Progenitor cell of endocrine pancreas (in vitro differentiated cells): ENCODE results near the gene P2RY8. TPM values are rescaled to one million over a fixed set of nuclear protein-coding genes. Genes with fewer than 3 reads are reported as not detected.

Experiments used
- DNase-seq: peaks from one replicate; pipeline ENCODE4 v3.0.0; 2021; ENCODE audit warnings: low spot score; ENCODE audit not compliant: unreplicated experiment
- H3K27ac Mint-ChIP-seq: 2 replicates; pipeline ENCODE4 v1.8.0; 2021; ENCODE audit warnings: mild to moderate bottlenecking, moderate library complexity, mixed read lengths
- H3K27me3 Mint-ChIP-seq: 2 replicates; pipeline ENCODE4 v1.8.0; 2021; ENCODE audit warnings: mixed read lengths
- H3K36me3 Mint-ChIP-seq: 2 replicates; pipeline ENCODE4 v1.8.0; 2022; ENCODE audit warnings: mixed read lengths; ENCODE audit not compliant: insufficient read depth
- H3K4me1 Mint-ChIP-seq: 2 replicates; pipeline ENCODE4 v1.8.0; 2021; ENCODE audit warnings: low read depth, mixed read lengths
- H3K4me3 Mint-ChIP-seq: 2 replicates; pipeline ENCODE4 v1.8.0; 2021; ENCODE audit warnings: low read depth, mild to moderate bottlenecking, moderate library complexity, mixed read lengths
- H3K9me3 Mint-ChIP-seq: 2 replicates; pipeline ENCODE4 v1.8.0; 2021; ENCODE audit warnings: low read depth, mixed read lengths
- CTCF ChIP-seq: fragments of 200-600 bp; sonication (generic); IDR thresholded peaks from one replicate; pipeline ENCODE4 v1.5.0; 2021; ENCODE audit warnings: antibody characterized with exemption, mild to moderate bottlenecking; ENCODE audit not compliant: unreplicated experiment
- total RNA-seq: library from RNA; stranded (reverse); gene quantifications from 2 replicates; pipeline ENCODE4 v1.2.1, GENCODE V29; 2021

The P2RY8 gene
- total RNA-seq, 1 donor from 2014 or later, result not detected

- no peak for DNase-seq
- Mint-ChIP-seq H3K36me3 (no peaks in the 10 kb centered on the region), H3K9me3 (no peaks in the 10 kb centered on the region), H3K27me3 (no peaks in the 10 kb centered on the region), H3K4me1 (no peaks in the 10 kb centered on the region), H3K4me3 (no peak overlapping the region), H3K27ac (no peak overlapping the region)
- TF ChIP-seq CTCF, result no peak
Observed at GRCh38 chrX:1529756-1530155, 7.2 kb downstream of the P2RY8 start.

GRCh38 chrX:1529328-1529727 lies 7.7 kb downstream of the P2RY8 start:
- Mint-ChIP-seq H3K4me3 (no peak overlapping the region), H3K4me1 (no peaks in the 10 kb centered on the region), H3K27me3 (no peaks in the 10 kb centered on the region), H3K27ac (no peak overlapping the region), H3K9me3 (no peaks in the 10 kb centered on the region), H3K36me3 (no peaks in the 10 kb centered on the region)
- TF ChIP-seq CTCF, result no peak
- no peak for DNase-seq

GRCh38 chrX:1528884-1529203 lies 8.1 kb downstream of the P2RY8 start:
- Mint-ChIP-seq H3K36me3 (no peaks in the 10 kb centered on the region), H3K4me3 (no peak overlapping the region), H3K27me3 (no peaks in the 10 kb centered on the region), H3K9me3 (no peaks in the 10 kb centered on the region), H3K4me1 (no peaks in the 10 kb centered on the region), H3K27ac (no peak overlapping the region)
- no peak for TF ChIP-seq CTCF
- DNase-seq, result no peak

- H3K4me1 Mint-ChIP-seq, result no peaks in the 10 kb centered on the region
- no peaks in the 10 kb centered on the region for H3K36me3 Mint-ChIP-seq
Observed at GRCh38 chrX:1528186-1528883, 8.7 kb downstream of the P2RY8 start.

GRCh38 chrX:1527457-1527856 lies 9.5 kb downstream of the P2RY8 start:
- no peak for DNase-seq
- no peaks in the 10 kb centered on the region for H3K9me3 Mint-ChIP-seq
- no peak for TF ChIP-seq CTCF
- H3K36me3 Mint-ChIP-seq, result no peaks in the 10 kb centered on the region
- no peaks in the 10 kb centered on the region for H3K4me1 Mint-ChIP-seq
- H3K27me3 Mint-ChIP-seq, result no peaks in the 10 kb centered on the region
- no peak overlapping the region for H3K4me3 Mint-ChIP-seq
- no peak overlapping the region for H3K27ac Mint-ChIP-seq

More at GRCh38 chrX:1528186-1528883, 8.7 kb downstream of the P2RY8 start:
- no peaks in the 10 kb centered on the region for H3K27me3 Mint-ChIP-seq
- no peak for DNase-seq
- TF ChIP-seq CTCF, result no peak
- H3K27ac Mint-ChIP-seq, result no peak overlapping the region
- no peak overlapping the region for H3K4me3 Mint-ChIP-seq
- no peaks in the 10 kb centered on the region for H3K9me3 Mint-ChIP-seq
